Liver (tissue), 9 donors: ENCODE measurements around the gene STYXL2. TPM values are rescaled to one million over a fixed set of nuclear protein-coding genes. Genes with fewer than 3 reads are reported as not detected.

ENCODE experiments used
- DNase-seq: peaks from one replicate; pipeline ENCODE4 v3.0.0-alpha.2; 2017; ENCODE audit warnings: low spot score
- H3K27ac ChIP-seq, 2 donors: one replicate each; pipeline ENCODE4 v1.7.0; 2013; ENCODE audit warnings: inconsistent platforms in 2 of 2, low read length in 2 of 2, control low read depth in 1 of 2, low read depth in 1 of 2, mild to moderate bottlenecking in 1 of 2
- H3K27me3 ChIP-seq, 4 donors: one replicate each; pipeline versions ENCODE4 v1.6.1 to v1.7.0; 2013; ENCODE audit warnings: low read length in 3 of 4, inconsistent platforms in 1 of 4, mild to moderate bottlenecking in 1 of 4, moderate library complexity in 1 of 4; ENCODE audit not compliant: control insufficient read depth in 4 of 4, insufficient read depth in 4 of 4
- H3K36me3 ChIP-seq, 4 donors: one replicate each; pipeline versions ENCODE4 v1.6.1 to v1.7.0; 2013; ENCODE audit warnings: low read length in 3 of 4, mild to moderate bottlenecking in 3 of 4, low read depth in 1 of 4, moderate library complexity in 1 of 4; ENCODE audit not compliant: control insufficient read depth in 4 of 4, insufficient read depth in 3 of 4
- H3K4me1 ChIP-seq, 4 donors: one replicate each; pipeline versions ENCODE4 v1.6.1 to v1.7.0; 2013; ENCODE audit warnings: low read length in 3 of 4, mild to moderate bottlenecking in 3 of 4, moderate library complexity in 1 of 4; ENCODE audit not compliant: control insufficient read depth in 4 of 4, insufficient read depth in 4 of 4
- H3K4me3 ChIP-seq, 3 donors: one replicate each; pipeline versions ENCODE4 v1.6.1 to v1.7.0; 2013; ENCODE audit warnings: low read length in 3 of 3, control low read depth in 1 of 3, low read depth in 1 of 3, mild to moderate bottlenecking in 1 of 3
- H3K9ac ChIP-seq, 2 donors: one replicate each; pipeline ENCODE4 v1.7.0; 2013; ENCODE audit warnings: low read length in 2 of 2, mild to moderate bottlenecking in 2 of 2, moderate library complexity in 2 of 2, control low read depth in 1 of 2, low read depth in 1 of 2
- H3K9me3 ChIP-seq, 4 donors: one replicate each; pipeline versions ENCODE4 v1.6.1 to v1.7.0; 2013; ENCODE audit warnings: low read length in 3 of 4; ENCODE audit not compliant: control insufficient read depth in 4 of 4
- CTCF ChIP-seq: fragments of 150-350 bp; IDR thresholded peaks from 2 replicates; pipeline ENCODE4 v1.5.1; 2017; ENCODE audit warnings: improper control_type of control experiment, low read depth, low read length; ENCODE audit not compliant: missing input control
- FOXA1 ChIP-seq: IDR thresholded peaks from 2 replicates; pipeline ENCODE4 v1.6.1; 2016; ENCODE audit warnings: antibody characterized with exemption
- FOXA2 ChIP-seq: IDR thresholded peaks from 2 replicates; pipeline ENCODE4 v1.6.1; 2016; ENCODE audit warnings: antibody characterized with exemption
- GABPA ChIP-seq, 2 donors: IDR thresholded peaks in 1 of 2; conservative IDR thresholded peaks in 1 of 2; 2 replicates each; pipeline ENCODE4 v1.6.1; 2016; ENCODE audit warnings: antibody characterized with exemption in 2 of 2, mild to moderate bottlenecking in 1 of 2, moderate library complexity in 1 of 2
- HNF4A ChIP-seq, 2 donors: conservative IDR thresholded peaks; 2 replicates each; pipeline ENCODE4 v1.6.1; 2016; ENCODE audit warnings: antibody characterized with exemption in 2 of 2, mild to moderate bottlenecking in 2 of 2
- HNF4G ChIP-seq: IDR thresholded peaks from 2 replicates; pipeline ENCODE4 v1.6.1; 2016; ENCODE audit warnings: antibody characterized with exemption
- JUND ChIP-seq, 2 donors: IDR thresholded peaks; 2 replicates each; pipeline ENCODE4 v1.6.1; 2016; ENCODE audit warnings: antibody characterized with exemption in 2 of 2
- MAX ChIP-seq: IDR thresholded peaks from 2 replicates; pipeline ENCODE4 v1.6.1; 2016; ENCODE audit warnings: antibody characterized with exemption
- NR2F2 ChIP-seq: IDR thresholded peaks from 2 replicates; pipeline ENCODE4 v1.6.1; 2016; ENCODE audit warnings: antibody characterized with exemption
- RAD21 ChIP-seq, 2 donors: IDR thresholded peaks; 2 replicates each; pipeline ENCODE4 v1.6.1; 2016; ENCODE audit warnings: antibody characterized with exemption in 2 of 2, mild to moderate bottlenecking in 2 of 2
- REST ChIP-seq: IDR thresholded peaks from 2 replicates; pipeline ENCODE4 v1.6.1; 2016; ENCODE audit warnings: antibody characterized with exemption, mild to moderate bottlenecking
- SP1 ChIP-seq: IDR thresholded peaks from 2 replicates; pipeline ENCODE4 v1.6.1; 2018; ENCODE audit warnings: antibody characterized with exemption, mild to moderate bottlenecking
- TAF1 ChIP-seq: conservative IDR thresholded peaks from 2 replicates; pipeline ENCODE4 v1.6.1; 2016; ENCODE audit warnings: antibody characterized with exemption, mild to moderate bottlenecking
- YY1 ChIP-seq: IDR thresholded peaks from 2 replicates; pipeline ENCODE4 v1.6.1; 2016; ENCODE audit warnings: antibody characterized with exemption, mild to moderate bottlenecking
- ZBTB33 ChIP-seq: IDR thresholded peaks from 2 replicates; pipeline ENCODE4 v1.6.1; 2016; ENCODE audit warnings: antibody characterized with exemption
- WGBS: extraction: QIAGEN DNeasy Blood & Tissue Kit; methylation state at CpG from one replicate; pipeline ENCODE4 v1.1.7; 2013; 5-methylcytosine and 5-hydroxymethylcytosine counted together
- polyA plus RNA-seq, 2 donors: library from polyadenylated mRNA; stranded (reverse) in 1 of 2; unstranded in 1 of 2; fragments of 200-250 nt in 1 of 2; fragments of >200 nt in 1 of 2; fragmentation: Nextera tagmentation in 1 of 2; extraction: Ambion mirVana in 1 of 2; gene quantifications; one replicate each; pipeline versions ENCODE4 v1.2.1 to v1.2.3, GENCODE V29; 2013 to 2015
- total RNA-seq, 2 donors: library from RNA; depleted of rRNA; stranded (reverse); fragments of >200 nt; gene quantifications; one replicate each; pipeline ENCODE4 v1.2.3, GENCODE V29; 2014
- TF ChIP-seq, protein P1 (sequence below): IDR thresholded peaks from 2 replicates; pipeline ENCODE4 v1.6.1; 2016; ENCODE audit warnings: antibody characterized with exemption
- donor health status: healthy.
- donor health status: healthy.
- donor health status: healthy.
- donor health status: healthy.
- donor health status: healthy.

Gene STYXL2
- total and polyA plus RNA-seq, 4 donors, result 0.28 TPM; not detected in 3

- Histone ChIP-seq H3K4me3 (no peak overlapping the region), H3K27ac (no peak overlapping the region), H3K27me3 (peaks cover 0 to 4% (median 0%) of the 10 kb centered on the region in 4 donors), H3K4me1 (no peaks in the 10 kb centered on the region), H3K36me3 (no peaks in the 10 kb centered on the region), H3K9me3 (no peaks in the 10 kb centered on the region), H3K9ac (no peak overlapping the region)
- TF ChIP-seq HNF4A (conservative IDR thresholded peaks at IDR 0.05) (no peak), CTCF (no peak), YY1 (no peak), HNF4G (no peak), SP1 (no peak), TAF1 (no peak), ZBTB33 (no peak), FOXA2 (no peak), RAD21 (IDR thresholded peaks at IDR 0.05) (no peak), MAX (no peak), FOXA1 (no peak), REST (no peak), NR2F2 (no peak), GABPA (IDR thresholded peaks at IDR 0.05 in 1 of 2, conservative IDR thresholded peaks at IDR 0.05 in 1 of 2) (no peak), JUND (IDR thresholded peaks at IDR 0.05) (no peak)
- TF ChIP-seq, protein P1, sequence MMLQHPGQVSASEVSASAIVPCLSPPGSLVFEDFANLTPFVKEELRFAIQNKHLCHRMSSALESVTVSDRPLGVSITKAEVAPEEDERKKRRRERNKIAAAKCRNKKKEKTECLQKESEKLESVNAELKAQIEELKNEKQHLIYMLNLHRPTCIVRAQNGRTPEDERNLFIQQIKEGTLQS, result no peak
- DNase-seq, result no peak
These were observed 16.0 kb upstream of the STYXL2 start for GRCh38 chr1:167077868-167078210.

GRCh38 chr1:167081594-167082156 is 12.2 kb upstream of the STYXL2 start:
- no peak overlapping the region for H3K4me3 ChIP-seq
- 81% methylated on average over 8 of the region's 8 CpGs for WGBS
- no peaks in the 10 kb centered on the region for H3K9me3 ChIP-seq
- DNase-seq, result no peak
- no peaks in the 10 kb centered on the region for H3K36me3 ChIP-seq
- no peaks in the 10 kb centered on the region for H3K4me1 ChIP-seq
- no peak overlapping the region for H3K27ac ChIP-seq
- no peak for TF ChIP-seq ZBTB33
- no peak for TF ChIP-seq REST
- no peak for TF ChIP-seq MAX
- TF ChIP-seq GABPA (IDR thresholded peaks at IDR 0.05 in 1 of 2, conservative IDR thresholded peaks at IDR 0.05 in 1 of 2), result no peak
- TF ChIP-seq, protein P1, result no peak
- no peak overlapping the region for H3K9ac ChIP-seq
- peaks cover 0 to 4% (median 0%) of the 10 kb centered on the region in 4 donors for H3K27me3 ChIP-seq
